ENCODE measurements around the gene TIAM1.
A peak's percentile ranks its signal among the peaks of the same experiment; 100 is the strongest.

TIAM1 gene

GRCh38 chr21:31329456-31330143, 14.5 kb downstream of the TIAM1 start:
- peaks cover 5% of the 10 kb centered on the region; the same call in 1 of the 2 replicates for H3K9me3 ChIP-seq (ENCODE audit: insufficient read depth, low read depth, low read length)
- H3K4me3 ChIP-seq (ENCODE audit: low read length): no peak overlapping the region
- no peak overlapping the region for H3K9ac ChIP-seq (ENCODE audit: low read depth, low read length)
- peaks cover 4% of the 10 kb centered on the region; the same call in 1 of the 2 replicates for H3K36me3 ChIP-seq (ENCODE audit: insufficient read depth, low read length)
- no peak overlapping the region for H3K27ac ChIP-seq (ENCODE audit: low read depth, low read length)
- WGBS: 96% methylated on average over 9 of the region's 9 CpGs
- H3K27me3 ChIP-seq (ENCODE audit: insufficient read depth, low read length): no peaks in the 10 kb centered on the region
- no peaks in the 10 kb centered on the region for H3K4me1 ChIP-seq (ENCODE audit: insufficient read depth, low read length)

GRCh38 chr21:31326522-31327242, 17.4 kb downstream of the TIAM1 start:
- 89% methylated on average over 13 of the region's 14 CpGs for WGBS
- Histone ChIP-seq H3K36me3 (ENCODE audit: insufficient read depth, low read length) (peaks cover 4% of the 10 kb centered on the region; the same call in 1 of the 2 replicates), H3K27ac (ENCODE audit: low read depth, low read length) (no peak overlapping the region), H3K9me3 (ENCODE audit: insufficient read depth, low read depth, low read length) (peaks cover 5% of the 10 kb centered on the region; the same call in 1 of the 2 replicates), H3K4me3 (ENCODE audit: low read length) (no peak overlapping the region), H3K27me3 (ENCODE audit: insufficient read depth, low read length) (no peaks in the 10 kb centered on the region), H3K9ac (ENCODE audit: low read depth, low read length) (no peak overlapping the region), H3K4me1 (ENCODE audit: insufficient read depth, low read length) (no peaks in the 10 kb centered on the region)

DNA sequence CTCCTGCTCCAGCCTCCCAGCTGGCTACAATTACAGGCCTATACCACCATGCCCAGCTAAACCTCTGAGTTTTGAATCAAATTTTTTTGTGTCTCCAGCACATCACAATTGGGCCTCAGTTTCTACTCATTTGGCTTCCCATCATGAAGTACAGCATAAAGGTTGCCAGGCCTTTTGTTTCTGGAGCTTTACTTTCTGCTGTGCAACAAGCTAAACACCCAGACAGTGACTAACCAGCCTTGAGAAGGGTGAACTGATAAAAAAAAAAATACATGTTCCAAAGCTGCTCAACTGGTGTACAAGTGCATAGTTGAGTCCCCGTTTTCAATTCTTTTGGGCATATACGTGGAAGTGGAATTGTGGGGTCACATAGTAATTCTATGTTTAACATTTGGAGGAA, 25.1 kb downstream of the TIAM1 start:
- Histone ChIP-seq H3K27ac (ENCODE audit: low read depth, low read length) (no peak overlapping the region), H3K36me3 (ENCODE audit: insufficient read depth, low read length) (no peaks in the 10 kb centered on the region), H3K9me3 (ENCODE audit: insufficient read depth, low read depth, low read length) (no peaks in the 10 kb centered on the region), H3K4me1 (ENCODE audit: insufficient read depth, low read length) (peaks cover 6% of the 10 kb centered on the region; the same call in 1 of the 2 replicates), H3K27me3 (ENCODE audit: insufficient read depth, low read length) (no peaks in the 10 kb centered on the region), H3K4me3 (ENCODE audit: low read length) (no peak overlapping the region), H3K9ac (ENCODE audit: low read depth, low read length) (no peak overlapping the region)
- WGBS: 97% methylated on average over 2 of the region's 2 CpGs

GRCh38 chr21:31317688-31318087, 26.4 kb downstream of the TIAM1 start:
- 100% methylated on average over 1 of the region's 1 CpG for WGBS
- no peaks in the 10 kb centered on the region for H3K27me3 ChIP-seq (ENCODE audit: insufficient read depth, low read length)
- peaks cover 6% of the 10 kb centered on the region; the same call in 1 of the 2 replicates for H3K4me1 ChIP-seq (ENCODE audit: insufficient read depth, low read length)
- no peak overlapping the region for H3K4me3 ChIP-seq (ENCODE audit: low read length)
- H3K9ac ChIP-seq (ENCODE audit: low read depth, low read length): no peak overlapping the region
- H3K9me3 ChIP-seq (ENCODE audit: insufficient read depth, low read depth, low read length): no peaks in the 10 kb centered on the region
- no peak overlapping the region for H3K27ac ChIP-seq (ENCODE audit: low read depth, low read length)
- no peaks in the 10 kb centered on the region for H3K36me3 ChIP-seq (ENCODE audit: insufficient read depth, low read length)

GRCh38 chr21:31316488-31317169, 27.4 kb downstream of the TIAM1 start:
- H3K27ac ChIP-seq (ENCODE audit: low read depth, low read length): 0 out of 2 replicates have a peak overlapping the region, but pooled peaks have one; percentile 18
- H3K9me3 ChIP-seq (ENCODE audit: insufficient read depth, low read depth, low read length): no peaks in the 10 kb centered on the region
- no peaks in the 10 kb centered on the region for H3K36me3 ChIP-seq (ENCODE audit: insufficient read depth, low read length)
- no peaks in the 10 kb centered on the region for H3K27me3 ChIP-seq (ENCODE audit: insufficient read depth, low read length)
- 83% methylated on average over 9 of the region's 9 CpGs for WGBS
- H3K4me1 ChIP-seq (ENCODE audit: insufficient read depth, low read length): peaks cover 6% of the 10 kb centered on the region; the same call in 1 of the 2 replicates
- H3K4me3 ChIP-seq (ENCODE audit: low read length): no peak overlapping the region
- no peak overlapping the region for H3K9ac ChIP-seq (ENCODE audit: low read depth, low read length)

- Histone ChIP-seq H3K9ac (ENCODE audit: low read depth, low read length) (no peak overlapping the region), H3K9me3 (ENCODE audit: insufficient read depth, low read depth, low read length) (no peaks in the 10 kb centered on the region), H3K4me3 (ENCODE audit: low read length) (no peak overlapping the region), H3K27me3 (ENCODE audit: insufficient read depth, low read length) (no peaks in the 10 kb centered on the region), H3K4me1 (ENCODE audit: insufficient read depth, low read length) (peaks cover 11% of the 10 kb centered on the region), H3K27ac (ENCODE audit: low read depth, low read length) (no peak overlapping the region), H3K36me3 (ENCODE audit: insufficient read depth, low read length) (no peaks in the 10 kb centered on the region)
- 93% methylated on average over 3 of the region's 3 CpGs for WGBS
Observed at GRCh38 chr21:31316072-31316471, 28.0 kb downstream of the TIAM1 start.

DNA sequence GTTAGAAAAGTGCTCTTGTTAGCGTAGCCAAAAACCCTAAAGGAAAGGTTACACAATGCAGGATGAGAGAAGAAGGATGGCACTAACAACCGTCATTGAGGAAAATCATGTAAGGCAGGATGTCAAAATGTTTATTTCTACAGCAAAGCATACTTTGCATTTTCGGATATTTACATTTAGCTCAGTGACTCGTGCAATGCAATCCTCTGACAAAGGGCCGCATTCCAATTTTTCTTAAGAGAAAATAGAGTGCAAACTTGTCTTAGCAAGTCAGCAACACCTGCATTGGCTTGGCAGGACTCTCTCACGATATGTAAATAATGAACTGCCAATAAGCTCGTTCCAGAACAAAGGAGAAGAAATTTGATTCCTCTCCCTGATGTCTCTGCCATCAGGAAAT, 33.3 kb downstream of the TIAM1 start:
- Histone ChIP-seq H3K27ac (ENCODE audit: low read depth, low read length) (peak overlapping the region; percentile 24; the same call in 1 of the 2 replicates), H3K4me1 (ENCODE audit: insufficient read depth, low read length) (peaks cover 15% of the 10 kb centered on the region), H3K9me3 (ENCODE audit: insufficient read depth, low read depth, low read length) (no peaks in the 10 kb centered on the region), H3K36me3 (ENCODE audit: insufficient read depth, low read length) (no peaks in the 10 kb centered on the region), H3K27me3 (ENCODE audit: insufficient read depth, low read length) (no peaks in the 10 kb centered on the region), H3K9ac (ENCODE audit: low read depth, low read length) (no peak overlapping the region), H3K4me3 (ENCODE audit: low read length) (no peak overlapping the region)
- 73% methylated on average over 7 of the region's 7 CpGs for WGBS

- H3K4me1 ChIP-seq (ENCODE audit: insufficient read depth, low read length): peaks cover 15% of the 10 kb centered on the region
- no peaks in the 10 kb centered on the region for H3K9me3 ChIP-seq (ENCODE audit: insufficient read depth, low read depth, low read length)
- no peak overlapping the region for H3K27ac ChIP-seq (ENCODE audit: low read depth, low read length)
- H3K27me3 ChIP-seq (ENCODE audit: insufficient read depth, low read length): no peaks in the 10 kb centered on the region
- H3K4me3 ChIP-seq (ENCODE audit: low read length): no peak overlapping the region
- WGBS: 97% methylated on average over 7 of the region's 7 CpGs
- H3K36me3 ChIP-seq (ENCODE audit: insufficient read depth, low read length): no peaks in the 10 kb centered on the region
- H3K9ac ChIP-seq (ENCODE audit: low read depth, low read length): no peak overlapping the region
Observed at GRCh38 chr21:31308584-31308983, 35.5 kb downstream of the TIAM1 start.

- Histone ChIP-seq H3K4me3 (ENCODE audit: low read length) (no peak overlapping the region), H3K9ac (ENCODE audit: low read depth, low read length) (no peak overlapping the region), H3K4me1 (ENCODE audit: insufficient read depth, low read length) (peaks cover 12% of the 10 kb centered on the region), H3K9me3 (ENCODE audit: insufficient read depth, low read depth, low read length) (no peaks in the 10 kb centered on the region), H3K27me3 (ENCODE audit: insufficient read depth, low read length) (no peaks in the 10 kb centered on the region), H3K27ac (ENCODE audit: low read depth, low read length) (no peak overlapping the region), H3K36me3 (ENCODE audit: insufficient read depth, low read length) (no peaks in the 10 kb centered on the region)
- WGBS: 95% methylated on average over 4 of the region's 4 CpGs
Observed at GRCh38 chr21:31305888-31306287, 38.2 kb downstream of the TIAM1 start.

- H3K36me3 ChIP-seq (ENCODE audit: insufficient read depth, low read length): no peaks in the 10 kb centered on the region
- 91% methylated on average over 15 of the region's 15 CpGs for WGBS
- H3K4me3 ChIP-seq (ENCODE audit: low read length): no peak overlapping the region
- peaks cover 7% of the 10 kb centered on the region; the same call in 1 of the 2 replicates for H3K4me1 ChIP-seq (ENCODE audit: insufficient read depth, low read length)
- no peak overlapping the region for H3K27ac ChIP-seq (ENCODE audit: low read depth, low read length)
- H3K9me3 ChIP-seq (ENCODE audit: insufficient read depth, low read depth, low read length): no peaks in the 10 kb centered on the region
- no peaks in the 10 kb centered on the region for H3K27me3 ChIP-seq (ENCODE audit: insufficient read depth, low read length)
- H3K9ac ChIP-seq (ENCODE audit: low read depth, low read length): no peak overlapping the region
Observed at GRCh38 chr21:31299291-31300147, 44.5 kb downstream of the TIAM1 start.

Data from HUES64 (cell line).